Uterus (tissue), 4 donors: ENCODE results near the gene PPP1R26. TPM values are rescaled to one million over a fixed set of nuclear protein-coding genes. Genes with fewer than 3 reads are reported as not detected.
"Not testable (repeated sequence)": the region's sequence is repeated elsewhere in the genome, so short reads cannot be mapped to it uniquely, and the experiment has no call there.

Source experiments
- DNase-seq, 2 donors: peaks; one replicate each; pipeline ENCODE4 v3.0.0-alpha.2; 2019 to 2020
- H3K27ac ChIP-seq, 2 donors: fragments of 200-600 bp; sonication (generic); 1 replicate in 1 of 2; 2 replicates in 1 of 2; pipeline ENCODE4 v1.5.1; 2016 to 2018
- H3K27me3 ChIP-seq, 2 donors: fragments of 200-600 bp; sonication (generic); one replicate each; pipeline ENCODE4 v1.5.1; 2018 to 2019; ENCODE audit warnings: control low read depth in 1 of 2
- H3K36me3 ChIP-seq, 2 donors: fragments of 200-600 bp; sonication (generic); one replicate each; pipeline ENCODE4 v1.5.1; 2019; ENCODE audit warnings: control low read depth in 1 of 2
- H3K4me1 ChIP-seq, 2 donors: fragments of 200-600 bp; sonication (generic); one replicate each; pipeline ENCODE4 v1.5.1; 2018 to 2019; ENCODE audit warnings: control low read depth in 1 of 2
- H3K4me3 ChIP-seq, 2 donors: fragments of 200-600 bp; sonication (generic); 1 replicate in 1 of 2; 2 replicates in 1 of 2; pipeline ENCODE4 v1.5.1; 2018 to 2019; ENCODE audit warnings: mild to moderate bottlenecking in 1 of 2
- H3K9me3 ChIP-seq, 2 donors: fragments of 200-600 bp; sonication (generic); one replicate each; pipeline ENCODE4 v1.5.1; 2019; ENCODE audit warnings: control low read depth in 1 of 2
- POLR2A ChIP-seq, 2 donors: fragments of 450-650 bp; IDR thresholded peaks; one replicate each; pipeline ENCODE4 v1.6.1; 2016; ENCODE audit warnings: antibody characterized with exemption in 2 of 2, mild to moderate bottlenecking in 1 of 2, moderate library complexity in 1 of 2
- intact Hi-C: fragments of 100-400 bp; cut with DNase I; formaldehyde crosslinking; loops from one replicate; pipeline ENCODE4 v1.15.1; 2023; ENCODE audit warnings: low total_unique reads
- total RNA-seq, 4 donors: library from RNA; depleted of rRNA in 3 of 4; stranded (reverse); fragments of >200 nt in 3 of 4; gene quantifications; one replicate each; pipeline versions ENCODE4 v1.1.0 to v1.2.4, GENCODE V29; 2014 to 2023
- TF ChIP-seq, protein P1 (sequence below), 4 experiments: fragments of 200-600 bp in 2 of 4; fragments of 450-650 bp in 2 of 4; sonication (generic) in 2 of 4; IDR thresholded peaks; one replicate each; pipeline ENCODE4 v1.5.1; 2016 to 2019; ENCODE audit warnings: antibody characterized with exemption in 4 of 4, mild to moderate bottlenecking in 2 of 4, moderate library complexity in 1 of 4
- donor health status: DM: yes; HTN: yes; CAD: no.

PPP1R26 gene
- total RNA-seq, 4 donors from 2014 or later, result 3.6 to 16.4 (median 10.6) TPM

- Histone ChIP-seq H3K4me3 (no peak overlapping the region), H3K9me3 (no peaks in the 10 kb centered on the region), H3K27me3 (no peaks in the 10 kb centered on the region), H3K27ac (no peak overlapping the region), H3K4me1 (no peaks in the 10 kb centered on the region), H3K36me3 (no peaks in the 10 kb centered on the region)
- no peak for DNase-seq
- TF ChIP-seq, protein P1, sequence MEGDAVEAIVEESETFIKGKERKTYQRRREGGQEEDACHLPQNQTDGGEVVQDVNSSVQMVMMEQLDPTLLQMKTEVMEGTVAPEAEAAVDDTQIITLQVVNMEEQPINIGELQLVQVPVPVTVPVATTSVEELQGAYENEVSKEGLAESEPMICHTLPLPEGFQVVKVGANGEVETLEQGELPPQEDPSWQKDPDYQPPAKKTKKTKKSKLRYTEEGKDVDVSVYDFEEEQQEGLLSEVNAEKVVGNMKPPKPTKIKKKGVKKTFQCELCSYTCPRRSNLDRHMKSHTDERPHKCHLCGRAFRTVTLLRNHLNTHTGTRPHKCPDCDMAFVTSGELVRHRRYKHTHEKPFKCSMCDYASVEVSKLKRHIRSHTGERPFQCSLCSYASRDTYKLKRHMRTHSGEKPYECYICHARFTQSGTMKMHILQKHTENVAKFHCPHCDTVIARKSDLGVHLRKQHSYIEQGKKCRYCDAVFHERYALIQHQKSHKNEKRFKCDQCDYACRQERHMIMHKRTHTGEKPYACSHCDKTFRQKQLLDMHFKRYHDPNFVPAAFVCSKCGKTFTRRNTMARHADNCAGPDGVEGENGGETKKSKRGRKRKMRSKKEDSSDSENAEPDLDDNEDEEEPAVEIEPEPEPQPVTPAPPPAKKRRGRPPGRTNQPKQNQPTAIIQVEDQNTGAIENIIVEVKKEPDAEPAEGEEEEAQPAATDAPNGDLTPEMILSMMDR (IDR thresholded peaks at IDR 0.05), result no peak
- no peak for TF ChIP-seq POLR2A (IDR thresholded peaks at IDR 0.05)
- intact Hi-C loops, result no loop called here
Measured at GRCh38 chr9:135456436-135457104, 23.0 kb upstream of the PPP1R26 start.

- H3K4me1 ChIP-seq, H3K4me3 ChIP-seq, H3K36me3 ChIP-seq, DNase-seq, H3K27ac ChIP-seq, H3K27me3 ChIP-seq, H3K9me3 ChIP-seq, intact Hi-C loops: not testable (repeated sequence)
Measured at GRCh38 chr9:135458478-135458877, 21.1 kb upstream of the PPP1R26 start.

DNA sequence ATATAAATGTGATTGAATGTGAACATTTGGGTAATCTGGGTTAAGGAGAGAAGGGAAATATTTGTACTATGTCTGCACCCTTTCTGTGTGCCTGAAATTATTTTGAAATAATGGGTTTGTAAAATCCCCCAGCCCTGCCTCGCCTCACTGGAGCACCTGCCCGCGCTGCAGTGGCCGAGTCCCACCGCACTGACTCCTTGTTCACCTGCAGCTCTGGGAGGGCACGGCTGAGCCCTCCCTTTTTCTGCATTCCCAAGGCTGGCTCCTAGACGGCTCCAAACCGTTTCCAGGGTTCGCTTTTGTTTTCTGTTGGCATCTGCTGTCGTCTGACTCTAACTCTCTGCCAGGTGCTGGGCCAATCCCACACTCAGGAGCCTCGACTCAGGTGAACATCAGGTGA is 17.6 kb upstream of the PPP1R26 start:
- H3K4me1 ChIP-seq, result no peaks in the 10 kb centered on the region
- intact Hi-C loops, result no loop called here

GRCh38 chr9:135463140-135463539 is 16.4 kb upstream of the PPP1R26 start:
- intact Hi-C loops, result no loop called here
- H3K27ac ChIP-seq, result no peak overlapping the region
- no peak overlapping the region for H3K4me3 ChIP-seq
- DNase-seq, result no peak
- no peaks in the 10 kb centered on the region for H3K27me3 ChIP-seq
- H3K9me3 ChIP-seq, result no peaks in the 10 kb centered on the region
- H3K36me3 ChIP-seq, result no peaks in the 10 kb centered on the region
- H3K4me1 ChIP-seq, result no peaks in the 10 kb centered on the region
- TF ChIP-seq, protein P1 (IDR thresholded peaks at IDR 0.05), result no peak
- TF ChIP-seq POLR2A (IDR thresholded peaks at IDR 0.05), result no peak

More for the DNA sequence above, 17.6 kb upstream of the PPP1R26 start:
- TF ChIP-seq POLR2A (IDR thresholded peaks at IDR 0.05), result no peak
- TF ChIP-seq, protein P1 (IDR thresholded peaks at IDR 0.05), result no peak
- Histone ChIP-seq H3K36me3 (no peaks in the 10 kb centered on the region), H3K27me3 (no peaks in the 10 kb centered on the region), H3K9me3 (no peaks in the 10 kb centered on the region), H3K4me3 (no peak overlapping the region), H3K27ac (no peak overlapping the region)
- no peak for DNase-seq

GRCh38 chr9:135464181-135464580 is 15.4 kb upstream of the PPP1R26 start:
- H3K27ac ChIP-seq, result no peak overlapping the region
- intact Hi-C loops, result no loop called here
- H3K4me3 ChIP-seq, result no peak overlapping the region
- no peaks in the 10 kb centered on the region for H3K36me3 ChIP-seq
- no peak for DNase-seq
- H3K9me3 ChIP-seq, result no peaks in the 10 kb centered on the region
- no peaks in the 10 kb centered on the region for H3K27me3 ChIP-seq
- H3K4me1 ChIP-seq, result no peaks in the 10 kb centered on the region
- TF ChIP-seq, protein P1 (IDR thresholded peaks at IDR 0.05), result no peak
- no peak for TF ChIP-seq POLR2A (IDR thresholded peaks at IDR 0.05)
